Right forelimb (tissue), 1 donor: Measurements from ENCODE around the gene FBXO10.
"Not testable (repeated sequence)": the region's sequence is repeated elsewhere in the genome, so short reads cannot be mapped to it uniquely, and the experiment has no call there.

Experiments
- DNase-seq: peaks from one replicate; pipeline ENCODE4 v3.0.0-alpha.2; 2018

FBXO10 gene

GRCh38 chr9:37508135-37508833, 67.9 kb downstream of the FBXO10 start:
- DNase-seq: no peak

- no peak for DNase-seq
These were observed 68.5 kb downstream of the FBXO10 start for GRCh38 chr9:37507566-37508134.

GRCh38 chr9:37504605-37505004, 71.6 kb downstream of the FBXO10 start:
- DNase-seq: no peak

GRCh38 chr9:37503736-37504135, 72.4 kb downstream of the FBXO10 start:
- peak; percentile 0 for DNase-seq

GRCh38 chr9:37501957-37502596, 74.1 kb downstream of the FBXO10 start:
- DNase-seq: no peak

GRCh38 chr9:37499297-37499696, 76.9 kb downstream of the FBXO10 start:
- no peak for DNase-seq

- DNase-seq: peak; percentile 5
These were observed 77.7 kb downstream of the FBXO10 start for GRCh38 chr9:37498457-37498856.

- DNase-seq: no peak
These were observed 78.9 kb downstream of the FBXO10 start for GRCh38 chr9:37497320-37497719.

GRCh38 chr9:37496020-37496419, 80.2 kb downstream of the FBXO10 start:
- peak; percentile 12 for DNase-seq

- DNase-seq: peak; percentile 2
These were observed 80.6 kb downstream of the FBXO10 start for GRCh38 chr9:37495571-37495970.

- peak; percentile 6 for DNase-seq
These were observed 84.2 kb downstream of the FBXO10 start for GRCh38 chr9:37491939-37492338.

GRCh38 chr9:37486616-37487548, 89.3 kb downstream of the FBXO10 start:
- DNase-seq: peak; percentile 64

GRCh38 chr9:37486256-37486615, 89.9 kb downstream of the FBXO10 start:
- no peak for DNase-seq

- peak; percentile 92 for DNase-seq
These were observed 90.6 kb downstream of the FBXO10 start, which contains the start of gene POLR1E for GRCh38 chr9:37485389-37486255. TSS of gene POLR1E (plus strand) at chr9:37485948. CDS start at chr9:37486048, 100 bp downstream.

GRCh38 chr9:37480759-37481158, 95.4 kb downstream of the FBXO10 start:
- peak; percentile 3 for DNase-seq

GRCh38 chr9:37477987-37478619, 98.1 kb downstream of the FBXO10 start:
- DNase-seq: peak; percentile 9

- not testable (repeated sequence) for DNase-seq
These were observed 98.7 kb downstream of the FBXO10 start for GRCh38 chr9:37477443-37477842.

- DNase-seq: peak; percentile 7
These were observed 99.2 kb downstream of the FBXO10 start for GRCh38 chr9:37476930-37477329.

- no peak for DNase-seq
These were observed 101.7 kb downstream of the FBXO10 start for GRCh38 chr9:37474438-37474837.

- DNase-seq: peak; percentile 9
These were observed 102.2 kb downstream of the FBXO10 start for GRCh38 chr9:37473982-37474381.

GRCh38 chr9:37471942-37472684, 104.1 kb downstream of the FBXO10 start:
- DNase-seq: no peak
